Peyer's patch (tissue), 4 donors: ENCODE data around the gene GJC1.

ENCODE experiments used
- CTCF ChIP-seq, 6 experiments: fragments of 450-650 bp in 4 of 6; fragments of 200-600 bp in 2 of 6; sonication (generic) in 1 of 6; IDR thresholded peaks; one replicate each; pipeline ENCODE4 v1.5.1; 2017 to 2019; ENCODE audit warnings: antibody characterized with exemption in 6 of 6, mild to moderate bottlenecking in 3 of 6, moderate library complexity in 1 of 6
- POLR2A ChIP-seq, 2 donors: fragments of 450-650 bp; IDR thresholded peaks; one replicate each; pipeline ENCODE4 v1.5.1; 2017; ENCODE audit warnings: antibody characterized with exemption in 2 of 2, mild to moderate bottlenecking in 2 of 2, moderate library complexity in 2 of 2

GRCh38 chr17:44757045-44757917 lies 72.8 kb downstream of the GJC1 start:
- TF ChIP-seq CTCF (IDR thresholded peaks at IDR 0.05) (no peak), POLR2A (IDR thresholded peaks at IDR 0.05) (no peak)
